T follicular helper cell (primary cell): ENCODE results near the gene RNF220.

Experiments used
- DNase-seq: peaks from one replicate; pipeline ENCODE4 v3.0.0-alpha.2; 2020; ENCODE audit warnings: low read depth

Gene RNF220

DNA sequence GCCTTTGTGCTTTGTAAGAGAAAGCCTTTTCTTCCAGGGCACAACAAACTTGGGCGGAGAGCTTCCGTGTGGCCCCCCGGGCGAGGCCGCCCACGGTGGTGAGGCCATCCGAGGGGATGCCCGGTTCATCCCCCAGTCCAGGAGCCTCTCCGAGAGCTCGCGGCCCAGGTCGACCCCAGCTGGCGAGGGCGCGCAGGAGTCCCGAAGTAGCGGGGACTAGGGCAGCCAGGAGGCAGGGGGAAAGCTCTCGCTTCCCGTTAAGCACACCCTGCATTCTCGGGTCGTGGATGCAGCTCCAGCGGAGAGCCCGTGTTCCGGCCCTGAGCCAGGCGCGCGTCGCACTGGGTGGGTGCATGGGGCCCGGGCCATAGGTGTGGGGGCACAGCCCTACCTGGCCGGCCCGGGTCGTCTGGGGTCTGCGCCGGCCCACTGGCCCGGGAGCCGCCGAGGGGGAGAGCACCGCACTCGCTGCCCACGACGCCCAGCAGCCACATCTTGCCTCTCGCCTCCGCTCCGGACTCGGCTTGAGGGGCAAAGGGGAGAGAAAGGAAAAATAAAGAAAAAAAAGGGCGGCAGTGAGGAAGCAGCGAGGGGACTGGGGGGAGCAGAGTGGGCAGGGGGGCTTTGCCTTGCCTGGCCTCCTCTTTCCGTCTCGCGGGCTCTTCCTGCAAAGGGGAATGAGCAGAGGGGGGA is 1.8 kb downstream of the RNF220 start:
- no peak for DNase-seq

DNA sequence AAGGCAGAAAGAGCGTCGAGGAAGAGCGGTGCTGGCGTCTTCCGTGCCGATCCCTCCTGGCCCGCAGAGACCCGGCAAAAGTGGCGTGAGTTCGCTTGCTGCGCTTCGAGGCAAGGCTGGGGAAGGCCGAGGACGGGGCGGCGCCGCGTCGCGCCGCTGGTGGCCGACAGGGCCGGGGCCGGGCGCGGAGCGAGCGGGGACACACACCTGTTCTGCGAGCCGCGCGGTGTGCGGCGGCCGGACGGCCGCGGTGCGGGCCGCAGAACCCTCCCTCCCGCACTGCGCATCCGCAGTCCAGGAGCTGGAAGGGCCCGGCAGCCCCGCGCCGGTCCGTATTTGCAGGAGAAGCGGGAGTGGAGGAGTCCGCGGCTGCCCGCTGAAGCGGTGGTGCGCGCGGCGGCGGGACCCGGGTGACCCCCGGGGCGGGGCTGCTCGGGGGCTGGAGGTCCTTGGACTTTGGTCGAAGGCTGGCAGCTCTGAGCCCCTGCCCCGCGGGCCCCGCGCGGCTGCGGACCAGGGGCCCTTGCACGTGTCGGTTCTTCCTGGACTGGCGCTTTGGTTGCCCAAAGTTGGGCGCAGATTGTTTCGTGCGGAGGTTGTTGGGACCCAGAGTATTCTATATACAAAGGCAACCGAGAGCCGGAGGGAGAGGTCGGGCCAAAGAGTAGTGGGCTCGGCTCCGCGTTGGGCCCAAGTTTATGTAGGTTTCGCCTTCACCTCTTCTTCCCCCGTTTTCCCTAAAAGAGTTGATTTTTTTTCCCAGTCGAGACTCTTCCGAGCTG is 2.6 kb downstream of the RNF220 start:
- DNase-seq: no peak

DNA sequence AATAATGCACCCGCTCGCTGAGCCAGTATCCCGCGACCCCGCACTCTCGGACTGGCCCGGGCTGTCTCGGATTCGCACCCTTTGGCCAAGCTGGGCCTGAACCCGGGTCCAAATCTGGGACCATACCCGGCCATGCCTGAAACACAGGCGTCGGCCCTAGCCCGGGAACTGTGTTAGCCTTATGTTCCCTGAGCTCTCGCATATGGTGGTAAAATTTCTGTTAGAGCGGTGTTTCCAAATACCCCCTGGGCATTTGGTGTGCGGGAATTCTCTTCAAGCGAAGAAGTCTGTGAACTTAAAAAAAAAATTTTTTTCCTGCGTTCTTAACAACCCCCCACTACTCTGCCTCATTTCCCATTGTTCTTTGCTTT is 3.1 kb downstream of the RNF220 start:
- DNase-seq: no peak

DNA sequence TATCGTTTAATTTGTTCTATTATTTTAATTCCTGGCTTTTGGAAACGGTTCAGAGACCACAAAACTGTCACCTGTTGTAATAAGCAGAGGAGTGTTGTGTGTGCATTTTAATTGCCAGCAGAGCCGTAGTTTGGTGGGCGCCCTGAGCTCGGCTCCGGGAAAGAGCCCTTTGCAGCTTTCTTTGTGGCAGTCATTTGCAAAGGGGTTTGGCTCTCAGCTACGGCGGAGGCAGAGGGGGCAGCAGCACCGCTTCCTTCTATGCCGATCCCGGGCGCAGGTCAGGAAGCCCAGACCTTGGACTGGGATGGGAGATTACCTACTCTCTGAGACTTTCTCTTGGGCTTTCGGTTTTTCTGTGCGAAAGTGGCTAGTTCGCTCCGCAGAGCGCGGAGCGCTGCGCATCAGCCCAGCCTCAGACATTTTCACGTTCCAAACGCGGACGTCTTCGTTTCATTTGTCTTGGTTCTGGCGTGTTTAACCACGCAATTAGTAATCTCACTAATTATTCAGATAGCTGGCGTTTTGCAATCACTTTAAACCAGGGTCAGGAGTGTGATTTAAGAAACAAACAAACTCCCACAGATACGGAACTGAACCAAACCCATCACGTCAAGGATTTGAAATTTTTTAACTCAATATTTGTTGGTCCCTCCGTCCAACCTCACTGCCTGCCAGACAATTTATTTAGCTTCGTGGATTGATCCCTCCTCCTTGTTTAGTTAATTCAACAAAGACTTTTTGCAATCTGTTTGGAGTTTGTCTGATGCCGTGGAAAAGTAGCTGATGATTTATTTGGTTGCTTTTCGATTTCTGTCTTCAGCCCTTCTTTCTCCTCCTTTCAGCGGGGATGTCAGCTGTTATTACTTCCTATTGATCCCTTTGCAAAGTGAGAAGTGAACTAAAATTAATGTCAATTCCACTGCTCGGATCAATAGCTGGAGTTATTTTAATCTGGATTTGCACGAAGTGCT is 3.9 kb downstream of the RNF220 start:
- DNase-seq: no peak

DNA sequence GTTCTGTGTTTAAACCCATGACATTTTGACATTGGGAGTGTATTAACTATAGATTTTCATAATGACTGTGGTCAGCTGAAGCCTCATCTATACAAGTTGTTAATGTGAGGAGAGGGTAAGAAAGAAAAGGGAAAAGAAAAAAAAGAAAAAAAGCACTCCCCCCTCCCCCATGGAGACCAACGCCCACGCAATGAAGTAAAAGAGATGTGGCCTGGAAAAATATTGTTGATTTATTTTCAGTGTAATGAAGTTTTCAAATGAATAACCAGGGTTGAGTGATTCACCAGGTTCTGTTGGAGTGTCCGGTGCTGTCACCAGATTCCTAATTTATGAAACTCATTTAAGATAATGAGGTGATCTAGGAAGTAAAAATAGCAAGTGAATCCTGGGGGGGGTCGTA is 4.7 kb downstream of the RNF220 start:
- DNase-seq: no peak

DNA sequence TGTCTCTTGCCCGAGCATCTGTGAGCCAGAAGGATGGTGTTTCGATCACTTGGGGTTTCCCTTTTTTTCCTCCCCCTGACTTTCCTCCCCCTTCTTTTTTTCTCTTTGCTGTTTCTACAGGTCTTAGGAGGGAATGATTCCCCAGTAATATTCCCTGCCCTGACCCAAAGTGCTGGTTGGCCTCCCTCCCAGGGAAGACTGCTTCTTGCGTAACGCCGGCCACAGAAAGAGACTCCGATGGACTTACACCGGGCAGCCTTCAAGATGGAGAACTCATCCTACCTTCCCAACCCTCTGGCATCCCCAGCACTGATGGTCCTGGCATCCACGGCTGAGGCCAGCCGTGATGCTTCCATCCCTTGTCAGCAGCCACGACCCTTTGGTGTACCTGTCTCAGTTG is 6.8 kb downstream of the RNF220 start:
- DNase-seq: no peak

DNA sequence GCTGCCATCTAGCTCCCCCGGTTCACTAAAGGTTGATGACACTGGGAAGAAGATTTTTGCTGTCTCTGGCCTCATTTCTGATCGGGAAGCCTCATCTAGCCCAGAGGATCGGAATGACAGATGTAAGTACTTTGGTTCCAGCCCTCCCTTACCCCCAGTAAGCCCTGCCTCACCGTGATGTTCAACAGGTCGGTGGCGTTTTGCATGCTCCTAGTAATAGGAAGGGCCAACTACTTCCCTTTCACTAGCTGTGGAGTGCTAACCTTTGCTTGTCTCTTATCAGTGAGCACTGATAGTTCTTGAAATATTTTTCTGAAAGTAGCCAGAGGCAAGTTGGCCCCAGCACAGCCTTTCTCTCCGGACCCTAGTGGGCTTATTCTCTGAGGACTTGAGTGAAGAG is 7.5 kb downstream of the RNF220 start:
- no peak for DNase-seq

DNA sequence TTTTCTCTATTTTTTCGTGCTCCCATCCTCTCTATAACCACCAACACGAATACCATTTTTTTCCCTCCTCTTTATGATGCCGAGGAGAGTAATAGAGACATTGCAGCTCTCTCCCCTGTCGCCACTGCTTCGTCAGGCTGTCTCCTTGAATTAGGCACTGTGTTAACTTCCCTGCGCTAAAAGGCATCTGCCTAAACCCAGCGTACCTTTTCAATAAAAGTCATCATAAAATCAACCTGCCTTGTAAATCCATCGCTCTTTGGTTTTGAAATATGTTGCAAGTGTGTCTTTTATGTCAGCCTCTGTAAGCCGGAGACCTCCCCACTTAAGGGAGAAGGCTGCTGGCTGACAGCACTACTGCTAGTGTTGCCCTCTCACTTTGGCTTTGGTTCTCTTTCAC is 8.7 kb downstream of the RNF220 start:
- no peak for DNase-seq

DNA sequence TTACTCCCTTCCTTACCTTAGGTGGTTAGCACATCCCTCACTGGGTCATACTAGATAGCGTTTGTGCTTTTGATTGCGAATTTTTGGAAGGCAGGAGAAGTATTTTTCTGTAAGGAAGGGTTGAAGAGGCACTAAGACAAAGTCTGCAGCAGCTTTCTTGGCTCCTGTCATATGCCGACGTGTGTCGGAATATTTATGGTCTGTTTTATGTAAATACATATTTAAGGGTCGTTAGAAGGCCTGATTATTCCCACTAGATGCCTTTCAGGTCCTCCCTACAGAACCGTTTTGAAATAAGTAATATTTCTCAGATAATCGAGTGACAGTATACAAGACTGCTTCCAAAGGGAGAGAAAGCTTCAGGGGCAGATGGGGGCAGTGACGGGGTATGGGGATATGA is 10.0 kb downstream of the RNF220 start:
- DNase-seq: no peak

DNA sequence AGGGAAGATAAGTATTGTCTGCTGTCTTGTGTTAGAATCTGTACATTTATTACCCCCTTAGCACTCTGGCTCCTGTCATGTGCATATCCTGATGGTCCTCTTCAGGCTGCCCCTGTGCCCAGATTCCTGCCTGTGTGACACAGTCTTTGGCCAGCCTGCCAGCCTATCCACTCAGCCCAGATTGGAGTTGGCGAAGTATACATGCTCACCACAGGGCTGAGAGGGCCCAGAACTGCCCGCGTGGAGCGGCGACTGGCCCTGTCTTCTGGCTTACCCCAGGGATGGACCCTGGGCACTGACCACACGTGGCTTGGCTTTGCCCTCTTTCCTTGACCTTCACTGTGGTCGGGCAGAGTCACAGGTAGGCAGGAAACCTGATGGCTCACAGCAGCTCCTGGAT is 11.4 kb downstream of the RNF220 start:
- DNase-seq: no peak

DNA sequence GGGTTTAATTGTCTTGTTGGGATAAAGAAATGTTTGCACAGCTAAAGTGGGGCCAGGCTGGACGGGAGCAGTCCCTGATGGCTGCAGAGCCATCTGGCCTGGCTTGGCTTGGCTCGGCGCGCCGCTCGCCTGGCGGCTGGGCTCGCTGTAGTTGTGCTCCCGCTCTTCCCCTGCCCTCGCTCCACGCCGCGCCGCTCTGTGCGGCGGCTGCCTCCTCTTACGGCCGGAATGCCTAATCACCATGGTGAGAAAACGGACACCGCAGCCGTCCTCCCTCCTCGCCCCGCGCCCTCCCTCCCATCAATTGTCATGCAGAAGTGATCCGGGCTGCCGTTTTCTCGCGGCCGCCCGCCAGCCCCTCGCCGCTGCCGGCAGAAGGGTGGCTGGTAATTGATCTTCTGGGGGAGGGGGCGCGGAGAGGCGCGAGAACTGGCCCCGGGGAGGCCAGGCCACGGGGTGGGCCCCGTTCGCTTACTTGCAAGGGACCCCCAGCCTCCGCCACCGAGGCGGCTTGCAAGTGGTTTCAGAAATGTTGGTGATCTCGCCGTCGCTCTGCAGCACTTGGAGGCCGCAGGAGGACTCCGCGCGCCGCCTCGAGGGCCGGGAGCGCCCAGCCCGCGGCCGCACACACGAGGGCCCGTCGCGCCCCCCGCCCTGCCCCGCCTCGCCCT is 12.4 kb downstream of the RNF220 start:
- no peak for DNase-seq

DNA sequence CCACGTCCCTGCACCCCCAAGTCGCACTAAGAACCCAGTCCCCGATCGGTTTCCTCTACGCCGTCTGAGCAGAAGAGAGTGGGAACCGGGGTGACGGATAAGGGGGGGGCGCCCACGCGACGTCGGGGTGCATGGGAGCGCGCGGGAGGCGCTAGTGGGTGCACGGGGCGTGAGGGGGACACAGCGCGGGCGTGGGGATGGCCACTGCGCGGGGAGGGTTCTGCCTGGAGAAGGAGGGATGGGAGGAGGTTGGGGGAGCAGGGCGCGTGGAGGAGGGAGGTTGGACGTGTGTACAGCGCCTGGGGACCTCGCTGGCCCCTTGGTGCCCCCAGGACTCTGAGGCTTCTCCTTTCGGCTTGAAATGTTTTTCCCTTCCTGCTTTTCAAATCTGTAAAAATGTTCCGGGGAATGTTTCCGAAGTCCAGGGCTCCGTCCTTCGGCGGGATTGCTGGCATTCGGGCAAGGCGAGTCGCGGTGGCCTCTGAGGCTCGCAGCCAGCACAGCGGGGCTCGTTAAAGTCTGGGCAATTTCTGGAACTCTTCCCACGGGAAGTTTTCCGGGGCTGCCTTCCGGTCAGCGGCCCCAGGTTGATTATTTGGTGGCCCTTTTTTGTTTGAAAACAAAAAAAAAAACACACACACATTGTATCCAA is 13.1 kb downstream of the RNF220 start:
- no peak for DNase-seq

DNA sequence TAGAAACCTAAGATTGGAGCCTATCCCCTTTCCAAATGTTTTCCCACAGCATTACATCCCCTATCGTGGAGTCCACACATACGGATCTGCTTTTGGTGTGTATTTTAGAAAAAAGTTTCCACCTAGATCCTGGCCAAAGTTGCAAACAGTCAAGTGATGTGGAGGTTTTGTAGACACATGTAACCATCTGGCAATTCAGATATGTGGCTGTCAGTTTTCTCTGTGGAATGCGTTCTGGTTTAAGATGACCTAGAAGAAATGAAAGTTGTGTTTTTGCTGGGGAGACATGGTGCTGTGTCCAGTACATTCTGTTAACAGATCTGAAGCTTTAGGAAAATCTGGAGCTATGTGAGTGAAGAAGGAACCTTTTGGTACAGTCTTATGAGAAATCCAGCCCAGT is 14.8 kb downstream of the RNF220 start:
- DNase-seq: no peak

DNA sequence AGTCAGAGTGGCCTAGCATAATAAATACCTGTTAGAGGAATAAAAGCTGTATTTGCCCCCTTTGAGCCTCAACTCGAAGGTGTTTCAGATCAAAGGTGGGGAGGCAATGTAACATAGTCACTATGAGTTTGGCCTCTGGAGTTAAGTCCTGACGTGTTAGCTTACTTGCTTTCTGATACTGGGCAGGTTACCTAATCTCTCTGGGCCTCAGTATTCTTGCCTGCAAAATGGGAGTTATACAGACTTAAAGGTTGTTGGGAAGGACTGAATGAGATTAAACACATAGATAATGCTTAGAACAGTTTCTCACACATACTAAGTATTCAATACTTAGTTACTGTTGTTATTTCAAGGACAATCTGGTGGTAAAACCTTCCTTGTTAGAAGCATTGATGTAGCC is 15.5 kb downstream of the RNF220 start:
- DNase-seq: no peak

DNA sequence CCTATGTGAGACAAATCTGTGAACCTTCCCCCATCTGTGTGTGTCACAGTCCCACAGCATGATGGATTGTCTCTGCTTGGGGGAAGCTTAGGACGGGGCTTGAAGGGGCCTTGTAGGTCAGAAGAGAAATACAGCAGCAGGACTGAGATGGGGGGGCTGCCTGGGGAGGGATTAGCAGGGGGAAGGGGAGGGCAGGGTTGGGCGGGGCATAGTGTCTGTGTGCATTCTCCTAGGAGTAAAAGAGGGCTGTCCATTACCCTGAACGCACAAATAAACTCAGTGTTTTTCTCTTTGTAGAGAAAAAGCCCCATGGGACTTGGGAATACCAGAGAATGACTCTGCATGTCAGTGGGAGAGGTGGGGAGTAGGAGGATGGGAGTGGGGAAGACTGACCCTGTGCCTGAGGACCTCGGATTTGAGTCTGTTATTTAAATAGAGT is 16.4 kb downstream of the RNF220 start:
- no peak for DNase-seq

DNA sequence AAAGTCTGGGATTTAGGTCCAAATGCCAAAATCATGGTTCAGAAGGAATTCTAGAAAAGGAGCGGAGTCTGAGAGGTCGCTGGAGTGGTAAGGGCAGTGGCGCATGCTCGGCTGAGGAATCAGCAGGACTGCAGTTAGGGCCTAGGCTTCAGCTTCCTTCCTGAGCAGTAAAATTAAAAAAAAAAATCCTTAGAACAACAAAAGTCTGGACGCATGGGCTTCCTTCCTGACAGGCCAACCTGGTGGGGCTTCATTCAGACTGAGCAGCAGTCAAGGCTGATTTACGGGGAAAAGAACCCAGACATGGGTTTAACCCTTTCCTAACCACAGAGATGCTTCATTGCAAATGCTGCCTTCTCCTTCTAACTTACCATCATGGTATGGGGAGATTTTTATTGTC is 17.1 kb downstream of the RNF220 start:
- DNase-seq: no peak

DNA sequence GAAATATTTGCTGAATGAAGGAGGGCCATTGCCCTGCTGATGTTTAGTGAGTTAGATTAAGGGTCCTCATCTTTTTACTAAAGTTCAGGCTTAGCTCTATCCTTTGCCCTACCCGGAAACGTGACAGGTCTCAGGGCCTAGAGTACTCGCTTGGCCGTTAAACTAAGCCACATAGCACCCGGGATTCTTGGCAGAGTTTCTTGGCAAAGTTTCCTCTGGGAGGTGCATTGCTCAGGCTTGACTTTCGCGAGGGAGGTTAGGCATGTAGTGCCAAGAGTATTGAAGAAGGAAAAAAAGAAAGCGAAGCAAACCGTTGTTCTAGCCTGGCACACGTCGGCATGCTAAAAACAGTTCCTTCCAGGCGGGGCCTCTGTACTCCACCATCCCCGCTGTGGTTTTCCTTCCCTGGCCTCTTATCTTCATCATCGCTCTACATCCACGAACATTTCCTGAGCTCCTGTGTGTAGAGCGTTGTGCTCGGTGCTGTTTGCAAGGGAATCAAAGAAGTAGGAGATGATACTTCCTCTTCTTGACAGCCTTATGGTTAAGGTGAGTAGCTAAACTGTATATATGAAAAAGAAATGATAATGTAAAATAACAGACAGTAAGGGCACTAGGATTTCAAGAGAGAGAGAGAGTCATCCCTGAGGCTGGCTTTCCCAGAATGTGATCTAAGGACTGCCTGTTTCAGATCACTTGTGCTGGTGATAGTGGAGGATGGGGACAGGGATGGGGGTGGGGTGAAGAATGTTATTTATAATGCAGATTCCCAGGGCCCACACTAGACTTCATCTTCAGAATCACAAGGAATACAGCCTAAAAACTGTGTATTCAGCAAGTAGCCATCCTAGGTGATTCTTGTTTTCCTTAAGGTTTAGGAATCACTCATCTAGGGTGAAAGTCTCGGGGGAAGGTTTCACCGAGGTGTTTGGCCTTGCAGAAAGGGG is 18.8 kb downstream of the RNF220 start:
- DNase-seq: no peak

DNA sequence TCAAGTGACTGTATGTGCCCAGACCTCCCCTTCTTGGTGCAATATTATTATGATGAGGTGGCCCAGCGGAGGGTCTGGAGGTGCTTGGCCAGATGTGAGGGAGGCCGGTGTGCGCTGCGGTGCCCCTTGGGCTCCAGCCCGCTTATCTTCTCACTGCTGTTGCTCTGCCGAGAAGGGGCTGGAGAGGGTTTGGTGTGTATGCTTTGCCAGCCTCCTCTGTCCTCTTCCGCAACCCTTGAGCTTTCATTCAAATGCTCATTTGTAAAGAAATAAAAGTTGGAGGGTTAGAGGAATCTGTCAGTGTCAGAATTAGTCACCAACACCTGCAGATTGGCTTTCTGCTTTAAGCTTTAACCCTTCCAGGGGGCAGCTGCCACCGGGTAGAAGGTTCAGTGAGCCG is 19.7 kb downstream of the RNF220 start:
- DNase-seq: no peak

DNA sequence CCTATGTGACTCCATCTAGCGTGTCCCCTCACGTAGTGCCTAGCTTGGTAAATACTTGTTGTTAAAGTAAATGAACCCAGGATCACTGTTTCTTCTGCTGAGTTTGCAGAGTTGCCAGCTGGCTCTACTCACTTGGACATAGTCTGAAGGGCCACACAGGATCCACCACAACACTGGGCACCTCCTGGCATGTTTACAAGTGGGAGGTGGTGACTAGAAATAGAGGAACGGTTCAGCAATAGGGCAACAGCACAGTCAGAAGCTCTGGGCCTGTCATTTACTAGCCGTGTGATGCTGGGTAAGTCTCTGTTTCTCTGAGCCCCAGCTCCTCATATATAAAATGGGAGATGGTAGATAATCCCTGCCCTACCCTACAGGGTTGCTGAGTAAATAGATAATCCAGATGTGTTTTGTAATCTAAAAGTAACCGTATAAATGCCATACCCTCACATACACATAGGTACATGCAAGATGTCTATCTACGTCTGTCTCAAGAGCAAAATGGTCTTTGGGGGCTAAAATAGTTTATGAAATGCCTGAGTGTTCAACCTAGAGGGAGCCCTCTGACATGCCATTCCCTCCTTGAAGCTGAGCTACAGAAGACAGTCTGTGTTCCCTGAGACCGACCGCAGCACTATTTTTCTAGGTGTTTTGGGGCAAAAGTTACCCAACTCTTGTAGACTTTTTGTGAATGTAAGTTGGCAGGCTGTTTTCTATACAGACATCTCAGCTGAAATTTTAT is 20.5 kb downstream of the RNF220 start:
- no peak for DNase-seq

DNA sequence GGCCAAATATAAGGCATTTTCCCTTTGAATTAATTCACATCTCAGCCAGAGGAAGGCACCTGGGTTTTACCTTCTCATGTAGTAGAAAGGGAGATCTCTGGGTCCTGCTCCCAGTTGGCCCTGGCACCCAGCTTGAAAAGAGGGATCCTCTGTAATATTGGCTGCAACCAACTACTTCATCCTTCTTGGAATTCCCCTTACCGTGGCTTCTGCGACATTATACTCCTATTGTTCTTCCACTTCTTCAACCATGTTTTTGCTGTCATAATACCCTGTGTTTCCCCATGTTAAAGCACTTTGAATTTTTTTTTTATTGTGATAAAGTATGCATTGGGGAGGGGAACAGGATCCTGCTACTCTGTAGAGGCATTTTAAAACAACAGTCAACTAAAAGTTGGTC is 26.8 kb downstream of the RNF220 start:
- no peak for DNase-seq
